Lower lobe of right lung (tissue), 2 donors: ENCODE data around the gene HECW1. TPM values are rescaled to one million over a fixed set of nuclear protein-coding genes. Genes with fewer than 3 reads are reported as not detected.
"Not testable (repeated sequence)": the region's sequence is repeated elsewhere in the genome, so short reads cannot be mapped to it uniquely, and the experiment has no call there.

Experiments
- ATAC-seq, 2 donors: fragments of 200-7000 bp; cut with Tn5 transposase; one replicate each; pipeline ENCODE4 v1.9.1; 2020 to 2022; ENCODE audit warnings: mild to moderate bottlenecking in 2 of 2, moderate library complexity in 2 of 2
- DNase-seq: peaks from one replicate; pipeline ENCODE4 v3.0.0-alpha.2; 2020
- H3K27ac ChIP-seq: fragments of 200-600 bp; one replicate; pipeline ENCODE4 v1.8.0; 2022
- H3K27me3 ChIP-seq: fragments of 200-600 bp; one replicate; pipeline ENCODE4 v1.8.0; 2022; ENCODE audit warnings: low read depth
- H3K36me3 ChIP-seq: fragments of 200-600 bp; one replicate; pipeline ENCODE4 v1.8.0; 2022; ENCODE audit warnings: mild to moderate bottlenecking
- H3K4me1 ChIP-seq: fragments of 200-600 bp; one replicate; pipeline ENCODE4 v1.8.0; 2022
- H3K4me3 ChIP-seq: fragments of 200-600 bp; one replicate; pipeline ENCODE4 v1.8.0; 2022; ENCODE audit warnings: mild to moderate bottlenecking
- H3K9me3 ChIP-seq: fragments of 200-600 bp; one replicate; pipeline ENCODE4 v1.8.0; 2022
- CTCF ChIP-seq: fragments of 200-600 bp; IDR thresholded peaks from one replicate; pipeline ENCODE4 v1.8.0; 2022; ENCODE audit warnings: antibody characterized with exemption, mild to moderate bottlenecking
- intact Hi-C: fragments of 100-400 bp; cut with DNase I; formaldehyde crosslinking; loops from one replicate; pipeline ENCODE4 v1.11.0; 2022
- total RNA-seq: library from RNA; stranded (reverse); fragmentation: NEBNext Ultra II Directional; extraction: Animal tissue kit (Norgen Biotek cat#: 25700); gene quantifications from one replicate; pipeline ENCODE4 v1.2.1, GENCODE V29; 2021
- donor health status: DM: no; HTN: yes; CAD: no; lungs with severe emphysema.

HECW1 gene
- total RNA-seq, 1 donor from 2014 or later, result 0.06 TPM

- Histone ChIP-seq H3K36me3 (no peaks in the 10 kb centered on the region), H3K4me1 (no peaks in the 10 kb centered on the region), H3K27me3 (no peaks in the 10 kb centered on the region), H3K4me3 (no peak overlapping the region), H3K27ac (no peak overlapping the region), H3K9me3 (no peaks in the 10 kb centered on the region)
- intact Hi-C loops, result no loop called here
- no peak for TF ChIP-seq CTCF
- DNase-seq (no peak), ATAC-seq (no peak)
Measured at GRCh38 chr7:43130347-43130746, 17.9 kb downstream of the HECW1 start.

- ATAC-seq, result no peak
- intact Hi-C loops, result no loop called here
- H3K27ac ChIP-seq, result no peak overlapping the region
Measured at GRCh38 chr7:43135129-43135528, 22.7 kb downstream of the HECW1 start.

GRCh38 chr7:43136064-43136463 lies 23.6 kb downstream of the HECW1 start:
- DNase-seq (no peak), ATAC-seq (no peak)
- H3K27me3 ChIP-seq, result no peaks in the 10 kb centered on the region
- no peak for TF ChIP-seq CTCF
- H3K36me3 ChIP-seq, result no peaks in the 10 kb centered on the region
- intact Hi-C loops, result no loop called here
- H3K4me3 ChIP-seq, result no peak overlapping the region
- no peaks in the 10 kb centered on the region for H3K9me3 ChIP-seq
- no peak overlapping the region for H3K27ac ChIP-seq
- H3K4me1 ChIP-seq, result no peaks in the 10 kb centered on the region

More at GRCh38 chr7:43135129-43135528, 22.7 kb downstream of the HECW1 start:
- no peak for DNase-seq
- H3K4me3 ChIP-seq, result no peak overlapping the region
- H3K9me3 ChIP-seq, result no peaks in the 10 kb centered on the region
- H3K27me3 ChIP-seq, result no peaks in the 10 kb centered on the region
- H3K36me3 ChIP-seq, result no peaks in the 10 kb centered on the region
- no peaks in the 10 kb centered on the region for H3K4me1 ChIP-seq
- TF ChIP-seq CTCF, result no peak

- H3K27ac ChIP-seq, DNase-seq, H3K9me3 ChIP-seq, H3K36me3 ChIP-seq, H3K4me1 ChIP-seq, H3K27me3 ChIP-seq, ATAC-seq, intact Hi-C loops, H3K4me3 ChIP-seq: not testable (repeated sequence)
Measured at GRCh38 chr7:43137121-43137744, 24.8 kb downstream of the HECW1 start.

GRCh38 chr7:43137811-43138210 lies 25.4 kb downstream of the HECW1 start:
- Histone ChIP-seq H3K36me3 (no peaks in the 10 kb centered on the region), H3K4me1 (no peaks in the 10 kb centered on the region), H3K4me3 (no peak overlapping the region), H3K9me3 (no peaks in the 10 kb centered on the region), H3K27ac (no peak overlapping the region), H3K27me3 (peaks cover under 1% of the 10 kb centered on the region)
- DNase-seq, result no peak
- TF ChIP-seq CTCF, result no peak
- intact Hi-C loops, result no loop called here
- no peak for ATAC-seq

- no peak overlapping the region for H3K4me3 ChIP-seq
- ATAC-seq, result no peak
- no peaks in the 10 kb centered on the region for H3K9me3 ChIP-seq
- no peaks in the 10 kb centered on the region for H3K36me3 ChIP-seq
- H3K27ac ChIP-seq, result no peak overlapping the region
- no peak for DNase-seq
- no peaks in the 10 kb centered on the region for H3K4me1 ChIP-seq
- TF ChIP-seq CTCF, result no peak
- H3K27me3 ChIP-seq, result peaks cover 9% of the 10 kb centered on the region
- intact Hi-C loops, result no loop called here
Measured at GRCh38 chr7:43138710-43139109, 26.3 kb downstream of the HECW1 start.
